Stimulated activated CD4-positive, alpha-beta T cell treated with anti-CD3 and anti-CD28 coated beads, Interleukin-4, amount 100 ng/mL, for 24 hours (primary cell): ENCODE data around the gene LRRTM2.

ENCODE experiments used
- DNase-seq: peaks from one replicate; pipeline ENCODE4 v3.0.0-alpha.2; 2020

The LRRTM2 gene

DNA sequence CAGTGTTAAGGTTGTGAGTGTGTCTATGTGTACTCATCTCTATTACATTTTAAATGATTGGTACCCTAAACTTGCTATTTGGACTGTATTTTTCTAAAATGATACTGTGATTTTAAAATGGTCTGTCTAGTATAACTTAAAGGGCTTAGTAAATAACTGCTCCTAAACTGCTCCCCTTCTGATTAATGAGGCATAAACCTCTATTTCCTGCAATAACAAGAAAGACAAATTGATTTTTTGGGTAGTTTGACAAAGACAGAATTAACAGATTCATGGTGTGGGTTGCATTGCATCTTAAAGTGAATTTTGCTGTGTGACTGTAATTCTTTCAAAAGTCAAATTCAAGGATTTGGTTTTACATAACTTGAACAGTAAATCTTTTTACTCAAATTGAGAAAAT is 8.1 kb upstream of the LRRTM2 start:
- no peak for DNase-seq

DNA sequence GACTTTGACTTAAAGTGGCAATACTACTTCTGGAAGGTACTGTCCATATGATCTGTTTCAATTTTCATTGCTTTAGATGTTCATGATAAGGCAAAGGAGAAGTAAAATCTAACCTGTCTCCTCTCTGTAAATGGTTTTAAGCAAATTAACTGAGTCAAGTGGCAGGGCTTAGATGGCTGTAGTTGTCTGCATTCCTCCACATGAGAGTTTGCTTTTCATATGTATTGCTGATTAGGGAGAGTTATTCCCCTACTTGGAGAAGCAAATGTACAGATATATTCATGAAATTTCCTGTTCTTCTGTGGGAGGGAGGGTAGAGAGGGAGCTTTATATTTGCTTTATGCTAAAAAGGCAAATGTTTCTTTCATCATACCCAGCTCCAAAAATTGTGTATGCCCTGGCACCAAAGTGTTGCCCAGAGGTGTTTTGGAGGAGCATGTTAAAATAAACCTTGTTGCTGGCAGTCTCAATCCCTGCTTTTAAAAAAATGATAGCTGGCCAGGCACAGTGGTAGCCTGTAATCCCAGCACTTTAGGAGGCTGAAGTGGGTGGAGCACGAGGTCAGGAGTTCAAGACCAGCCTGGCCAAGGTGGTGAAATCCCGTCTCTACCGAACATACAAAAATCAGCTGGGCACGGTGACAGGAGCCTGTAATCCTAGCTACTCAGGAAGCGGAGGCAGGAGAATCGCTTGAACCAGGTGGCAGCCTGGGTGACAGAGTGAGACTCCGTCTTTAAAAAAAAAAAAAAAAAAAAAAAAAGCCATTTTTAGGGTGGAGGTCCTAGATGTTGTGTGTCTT is 3.5 kb upstream of the LRRTM2 start:
- DNase-seq: no peak

DNA sequence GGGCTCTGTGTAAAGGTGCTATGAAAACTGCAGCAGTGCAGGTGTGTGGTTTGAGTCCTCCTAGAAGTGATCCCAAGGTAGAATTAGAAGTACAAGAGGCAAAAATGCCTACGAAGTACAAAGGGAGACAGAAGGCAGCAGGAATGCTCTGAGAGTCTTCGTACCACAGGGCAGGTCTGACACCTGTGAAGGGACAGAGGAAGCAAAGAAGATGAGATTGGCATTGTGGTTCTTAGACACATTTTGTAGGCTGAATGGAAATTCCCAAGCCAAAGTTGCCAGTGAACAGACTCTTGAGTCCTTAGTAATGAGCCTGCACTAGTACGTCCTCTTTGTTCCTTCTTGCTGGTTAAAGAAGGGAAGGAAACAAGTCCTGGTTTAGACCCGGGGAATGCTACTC is 1.7 kb upstream of the LRRTM2 start:
- DNase-seq: no peak

DNA sequence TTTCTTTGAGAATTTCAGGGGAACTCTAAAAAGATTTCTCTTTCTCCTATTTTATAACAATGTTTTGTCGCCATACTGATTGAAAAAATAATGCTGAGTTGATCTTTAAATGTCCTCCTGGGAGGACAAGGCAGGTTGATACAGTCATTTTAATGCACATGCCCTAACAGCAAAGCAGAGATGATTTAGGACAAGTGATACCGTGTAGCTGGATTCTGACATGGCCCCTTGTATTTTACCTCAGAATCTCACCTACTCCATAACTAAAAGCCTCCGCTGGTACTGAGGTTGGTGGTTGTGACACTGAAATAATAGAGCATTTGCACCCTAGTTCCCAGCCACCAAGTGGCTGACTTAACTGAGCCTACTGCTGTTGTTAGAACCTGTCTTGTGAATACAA is 811 bp upstream of the LRRTM2 start:
- DNase-seq: no peak

DNA sequence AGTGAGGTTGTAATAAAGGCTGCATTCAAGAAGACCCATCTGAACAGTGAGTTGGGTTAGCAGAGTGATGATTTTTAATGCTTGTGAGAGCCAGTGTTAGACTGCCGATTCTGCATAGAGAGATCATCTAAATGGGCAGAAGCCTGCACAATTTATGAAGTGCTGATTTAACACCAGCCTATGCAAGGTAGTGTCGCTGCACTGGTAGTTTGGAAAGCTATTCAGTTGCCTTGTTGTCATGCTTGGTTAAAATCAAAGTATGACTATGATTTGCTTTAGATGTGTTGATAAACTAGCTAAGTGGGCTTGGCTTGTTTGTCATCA is 379 bp upstream of the LRRTM2 start:
- no peak for DNase-seq

DNA sequence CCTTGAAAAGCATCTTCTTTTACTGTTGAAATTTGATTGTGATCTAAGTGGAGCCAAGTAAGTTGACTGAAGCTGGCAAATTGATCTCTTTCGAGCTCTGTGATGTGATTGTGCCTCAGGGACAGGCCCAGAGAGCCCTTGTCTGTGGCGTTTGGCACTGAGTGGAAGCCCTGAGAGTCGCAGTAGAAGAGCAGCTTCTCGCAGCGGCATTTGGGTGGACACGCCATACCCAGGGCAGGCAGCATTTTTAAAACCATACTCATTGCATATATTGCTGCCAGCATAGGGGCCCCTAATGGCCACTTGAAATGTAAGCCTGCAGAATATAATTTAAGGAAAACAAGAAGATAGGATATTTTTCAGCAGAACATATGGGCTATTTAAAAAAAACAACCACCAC is 894 bp downstream of the LRRTM2 start:
- no peak for DNase-seq

DNA sequence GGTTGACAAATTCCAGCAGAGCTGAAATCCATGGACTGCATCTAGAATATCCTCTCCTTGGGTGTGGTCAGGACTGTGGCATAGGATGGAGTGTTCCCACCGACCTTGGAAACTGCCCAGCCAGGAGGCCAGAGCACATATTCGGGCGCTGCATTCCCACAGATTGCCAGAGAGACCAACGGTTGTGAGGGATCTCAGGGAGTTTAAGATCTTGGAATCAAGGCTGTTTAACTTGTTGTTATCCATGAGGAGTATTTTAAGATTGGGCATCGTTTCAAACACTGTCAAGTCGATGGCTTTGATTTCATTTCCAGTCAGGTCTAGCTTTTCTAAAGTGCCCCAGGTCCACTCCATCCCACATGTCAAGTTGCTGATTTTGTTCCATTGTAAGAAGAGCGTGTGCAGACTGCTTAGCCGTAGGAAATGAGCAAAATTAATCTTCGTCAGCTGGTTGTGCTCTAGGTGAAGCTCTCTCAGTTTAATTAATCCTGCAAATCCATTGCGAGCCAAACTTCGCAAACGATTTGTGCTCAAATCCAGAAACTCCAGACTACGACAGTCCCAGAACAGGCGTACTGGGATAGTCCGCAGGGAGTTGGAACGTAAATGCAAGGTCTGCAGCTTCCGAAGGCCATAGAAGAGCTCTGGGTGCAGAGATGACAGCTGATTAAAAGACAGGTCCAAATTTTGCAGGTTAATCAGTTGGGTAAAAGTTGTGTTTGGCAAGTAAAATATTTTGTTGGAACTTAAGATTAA is 1.5 kb downstream of the LRRTM2 start:
- DNase-seq: no peak

DNA sequence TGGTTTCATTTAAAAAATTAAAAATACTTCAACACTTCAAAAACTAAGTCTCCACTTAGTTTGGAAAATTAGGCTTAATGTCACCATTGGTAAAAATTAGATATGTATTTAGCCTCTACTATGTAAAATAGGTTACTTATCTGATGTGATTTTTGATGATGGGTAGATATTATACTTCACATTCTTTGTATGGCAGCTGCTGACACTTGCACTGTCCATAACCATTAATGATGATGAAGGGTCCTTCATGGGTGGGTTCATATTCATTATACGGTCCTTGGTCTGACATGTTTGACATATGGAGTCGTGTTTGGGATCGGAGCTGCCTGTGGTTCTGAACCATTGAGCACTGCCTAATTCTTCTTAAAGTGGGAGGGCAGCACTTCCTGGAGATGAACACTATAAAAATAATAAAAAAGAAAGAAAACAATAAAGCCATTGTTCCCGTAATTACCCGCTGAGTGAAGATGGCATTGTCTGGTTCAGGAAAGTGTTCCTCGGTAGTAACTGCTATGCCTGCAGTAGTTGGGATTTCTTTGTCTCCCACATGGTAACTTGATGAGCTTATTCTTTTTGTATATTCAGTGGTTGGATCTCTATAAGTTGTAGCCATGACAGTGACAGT is 2.2 kb downstream of the LRRTM2 start:
- no peak for DNase-seq

DNA sequence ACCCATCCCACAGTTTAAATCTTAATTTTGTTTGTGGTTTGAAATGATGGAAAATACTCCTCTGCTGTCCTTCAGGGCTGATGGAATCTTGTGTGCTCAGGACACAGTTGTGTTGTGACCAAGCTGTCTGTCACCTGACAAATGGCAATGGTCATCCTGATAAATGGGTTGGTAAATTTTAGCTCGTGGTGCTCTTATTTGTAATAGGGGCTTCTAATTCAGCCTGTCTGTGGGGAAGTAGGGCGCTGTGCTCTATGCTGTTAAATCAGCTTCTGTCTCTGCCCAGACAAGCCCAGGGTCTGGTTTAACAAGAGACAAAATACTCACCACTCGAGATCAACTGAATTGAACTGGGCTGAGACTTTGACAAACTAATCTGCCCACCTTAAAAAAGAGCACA is 4.5 kb downstream of the LRRTM2 start:
- DNase-seq: no peak

DNA sequence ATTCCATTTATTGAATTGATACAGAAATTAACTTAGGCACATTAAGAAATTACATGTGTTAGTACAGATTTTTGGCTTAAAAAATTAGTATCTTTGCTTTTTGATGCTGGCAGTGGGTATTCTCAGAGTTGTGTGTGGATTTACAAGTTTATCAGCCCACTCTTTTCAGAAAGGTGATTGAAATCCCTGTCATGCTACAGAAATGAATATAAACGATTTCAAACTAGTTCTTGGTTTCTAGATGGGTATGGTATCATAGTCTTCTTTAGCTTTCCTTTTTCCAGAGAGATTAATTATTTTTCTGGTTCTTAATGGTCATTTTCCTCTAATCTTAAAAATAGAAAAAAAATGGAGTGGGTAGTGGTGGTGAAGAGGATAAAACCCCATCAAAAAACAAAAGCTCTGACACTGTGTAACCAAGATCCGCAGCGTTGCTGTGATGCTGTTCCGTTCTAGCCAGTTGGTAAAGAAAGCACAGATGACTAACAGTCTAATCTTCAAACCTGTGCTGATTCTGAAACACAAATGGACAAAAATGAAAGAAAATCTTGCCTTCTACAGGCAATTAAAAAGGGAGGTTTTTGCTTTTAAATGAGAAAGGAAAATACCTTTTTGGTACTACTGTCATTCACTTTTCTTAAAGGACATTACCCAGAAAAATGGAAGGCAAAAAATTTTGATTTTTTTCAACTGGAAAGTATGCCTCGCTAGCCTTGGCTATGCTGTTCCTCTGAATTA is 5.2 kb downstream of the LRRTM2 start:
- DNase-seq: peak; percentile 8

DNA sequence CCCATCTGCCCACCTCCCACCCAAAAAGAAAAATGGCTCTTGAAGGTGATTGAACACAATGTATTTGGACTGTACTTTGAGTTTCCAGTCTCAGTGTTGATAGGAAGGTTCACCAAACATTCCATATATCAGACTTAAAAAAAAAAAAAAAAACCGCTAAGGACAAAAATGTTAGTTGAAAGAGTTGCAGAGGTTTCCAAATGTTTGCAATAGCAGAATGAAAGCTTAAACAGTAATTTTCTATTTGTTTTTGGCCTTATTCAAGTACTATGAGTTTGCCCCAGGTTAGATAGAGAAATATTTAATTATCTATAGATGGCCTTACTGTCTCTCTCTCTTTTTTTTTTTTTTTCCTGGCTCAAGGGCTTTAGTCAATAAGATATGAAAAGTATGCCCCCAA is 6.1 kb downstream of the LRRTM2 start:
- no peak for DNase-seq

DNA sequence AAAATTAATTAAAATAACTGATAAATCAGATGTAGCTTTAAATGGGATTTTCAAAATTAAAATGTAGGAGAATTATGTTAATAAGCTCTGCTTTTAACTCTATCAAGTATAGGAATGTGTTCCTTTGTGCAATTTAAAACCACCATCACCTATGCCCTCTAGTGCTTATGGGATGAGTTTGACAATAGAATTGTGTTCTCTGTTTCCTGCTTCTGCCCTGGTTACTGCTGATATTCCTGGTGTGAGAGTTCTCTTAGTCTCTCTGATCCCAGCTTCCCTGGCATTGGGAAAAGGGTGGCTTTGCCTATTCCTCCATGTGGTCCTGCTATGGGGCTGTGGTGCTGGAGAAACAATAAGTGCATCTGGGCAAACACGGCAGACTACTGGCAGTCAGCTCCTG is 8.1 kb downstream of the LRRTM2 start:
- no peak for DNase-seq

DNA sequence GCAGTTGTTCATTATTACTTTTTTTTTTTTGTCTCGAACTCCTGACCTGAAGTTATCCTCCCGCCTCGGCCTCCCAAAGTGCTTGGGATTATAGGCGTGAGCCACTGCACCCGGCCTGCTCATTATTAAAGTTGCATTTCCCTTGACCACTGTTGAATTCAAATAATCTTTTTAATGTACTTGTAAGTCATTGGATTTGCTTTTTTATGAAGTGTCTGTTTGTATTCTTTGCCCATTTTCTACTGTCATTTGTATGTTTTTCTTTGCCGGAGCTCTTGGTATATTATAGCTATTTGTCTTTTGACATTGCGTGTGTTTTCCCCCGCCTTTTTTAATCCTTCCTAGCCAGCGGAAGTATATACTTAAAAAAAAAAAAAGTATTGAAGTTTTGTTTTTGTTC is 22.0 kb downstream of the LRRTM2 start:
- DNase-seq: no peak

DNA sequence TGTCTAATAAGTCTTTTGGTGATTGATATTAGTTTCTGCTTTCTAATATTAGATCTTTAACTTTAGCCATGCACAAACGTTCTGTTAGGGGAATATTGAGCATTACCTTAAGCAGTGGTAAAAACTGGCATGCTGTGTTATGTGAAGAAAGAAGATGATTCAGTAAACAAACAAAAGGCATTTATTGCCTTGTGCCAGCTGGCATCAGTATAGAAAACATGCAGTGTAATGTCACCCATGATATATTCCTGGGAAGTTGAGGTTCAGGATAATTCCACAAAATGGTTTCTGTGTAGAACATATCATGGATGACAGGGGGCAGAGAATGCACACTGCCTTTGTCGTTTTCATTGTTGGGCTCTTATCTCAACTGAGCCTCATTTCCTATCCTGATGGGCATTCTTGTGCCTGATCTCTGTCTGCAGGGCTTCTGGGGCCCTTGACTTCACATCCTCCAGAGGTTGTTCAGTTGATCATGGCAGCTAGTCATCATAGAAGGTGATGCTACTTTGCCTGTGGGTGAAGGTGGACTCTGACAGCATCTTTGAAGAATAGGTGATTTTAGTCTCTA is 24.2 kb downstream of the LRRTM2 start:
- no peak for DNase-seq

DNA sequence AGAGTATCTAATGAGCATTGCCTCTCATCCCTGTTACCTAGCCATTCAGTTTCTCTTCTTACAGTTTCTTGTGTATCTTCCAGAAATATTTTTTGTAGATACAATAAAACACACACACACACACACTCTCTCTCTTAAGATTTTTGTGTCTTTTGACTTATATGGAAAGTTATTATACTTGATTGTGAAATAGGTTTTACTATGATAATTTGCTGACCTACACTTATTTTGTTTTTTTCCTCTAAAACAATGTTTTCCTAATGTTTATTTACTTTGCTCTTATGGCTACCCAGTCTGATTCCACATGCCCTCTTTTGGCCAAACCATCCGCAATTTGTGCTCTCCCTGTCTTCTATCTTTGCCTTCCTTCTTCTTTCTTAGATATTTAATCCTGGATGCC is 25.3 kb downstream of the LRRTM2 start:
- no peak for DNase-seq

DNA sequence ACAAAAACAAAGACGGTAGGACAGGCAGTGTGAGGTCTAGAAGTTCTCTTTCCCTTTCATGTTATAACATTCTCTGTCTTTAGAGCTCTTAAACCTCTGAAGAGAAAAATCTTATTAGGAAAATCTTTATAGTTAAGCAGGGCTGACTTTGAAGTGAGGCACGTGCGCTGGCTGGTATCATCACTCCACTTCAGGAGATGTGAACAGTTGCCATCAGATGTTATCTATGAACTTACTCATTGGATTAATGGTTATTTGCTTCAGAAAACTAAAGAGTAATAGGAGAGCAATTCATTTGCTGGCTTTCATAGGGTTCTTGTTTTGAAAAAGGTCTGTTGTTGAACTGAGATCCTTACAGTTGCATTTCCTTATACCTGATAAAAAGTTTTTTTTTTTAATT is 25.7 kb downstream of the LRRTM2 start:
- no peak for DNase-seq

DNA sequence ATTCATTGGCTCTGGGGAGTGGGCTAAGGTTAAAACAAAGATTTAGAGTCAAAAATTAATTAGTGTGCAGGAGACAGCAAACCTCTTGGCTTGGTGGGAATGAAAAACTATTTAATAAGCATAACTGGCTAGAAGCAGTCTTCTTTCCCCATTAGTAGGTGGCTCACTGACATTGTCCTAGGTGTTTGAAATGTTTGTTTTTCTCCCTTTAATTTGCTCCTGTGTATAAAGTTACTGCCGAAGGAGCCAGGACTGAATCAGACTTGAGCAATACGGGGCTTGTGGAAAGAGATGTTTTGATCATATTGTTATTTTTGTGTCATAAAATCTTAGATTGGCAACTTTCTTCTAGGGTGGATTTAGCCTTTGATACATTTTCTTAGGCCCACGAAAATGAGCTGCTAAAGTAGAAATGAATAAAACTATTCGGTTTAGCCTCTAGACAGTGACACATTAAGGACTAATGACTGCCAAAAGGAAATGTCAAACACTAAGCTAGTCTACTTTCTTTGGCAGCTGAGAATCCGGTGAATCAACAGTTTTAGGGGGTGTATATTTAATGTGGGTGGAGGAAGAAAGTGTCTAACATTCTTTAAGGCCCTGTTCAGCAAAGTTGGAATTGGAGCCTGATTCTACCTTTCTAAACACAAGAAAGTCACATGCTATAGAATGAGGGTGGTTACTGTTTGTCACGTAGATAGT is 30.2 kb downstream of the LRRTM2 start:
- DNase-seq: no peak

DNA sequence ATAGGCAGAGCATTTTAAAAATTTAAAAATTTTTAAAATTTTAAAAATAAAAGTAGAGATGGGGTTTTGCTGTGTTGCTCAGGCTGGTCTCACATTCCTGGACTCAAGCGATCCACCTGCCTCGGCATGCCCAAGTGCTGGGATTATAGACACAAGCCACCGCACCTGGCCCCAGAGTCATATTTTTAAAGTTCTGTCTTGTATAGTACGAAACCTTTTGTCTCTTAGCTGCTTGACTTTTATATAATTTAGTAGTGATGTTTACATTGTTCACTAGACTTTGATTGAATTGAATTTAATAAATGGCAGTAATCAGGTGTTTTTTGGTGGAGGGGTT is 31.0 kb downstream of the LRRTM2 start:
- no peak for DNase-seq

DNA sequence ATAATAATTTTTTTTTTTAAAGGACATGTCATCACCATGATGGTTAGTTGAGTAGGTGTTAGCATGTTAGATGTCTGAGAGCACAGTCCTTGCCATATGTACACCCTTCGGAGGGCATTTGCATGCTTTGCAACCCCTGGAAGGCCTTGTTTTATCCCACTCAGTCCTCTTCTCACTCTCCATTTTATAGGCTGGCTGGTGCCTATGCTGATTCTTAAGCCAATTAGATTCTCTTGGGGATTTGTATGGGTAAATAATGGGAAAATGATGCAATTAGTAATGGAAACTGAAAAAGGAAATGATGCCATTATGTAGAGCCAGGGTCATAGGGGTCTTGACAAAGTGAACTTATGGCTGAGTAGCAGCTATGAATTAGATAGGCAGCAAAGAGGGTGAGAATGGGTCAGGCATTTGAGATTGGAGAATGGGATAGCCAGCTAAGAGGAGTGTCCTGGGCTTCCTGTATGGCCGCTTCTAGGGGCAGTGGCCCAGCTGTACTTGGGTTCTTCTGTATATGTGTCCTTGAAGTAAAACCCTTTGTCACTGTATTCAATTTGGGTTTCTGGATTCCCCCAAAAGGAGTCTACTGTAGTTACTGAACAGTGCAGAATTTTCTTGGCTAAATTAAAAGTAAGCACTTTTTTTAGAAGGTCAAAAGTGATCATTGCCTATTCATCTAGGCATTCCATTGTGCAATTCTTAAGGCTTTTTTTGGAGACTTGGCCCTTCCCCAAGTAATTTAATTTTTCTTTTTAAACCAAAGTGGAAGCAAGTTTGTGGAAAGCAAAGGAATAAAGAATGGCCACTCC is 31.6 kb downstream of the LRRTM2 start:
- no peak for DNase-seq

DNA sequence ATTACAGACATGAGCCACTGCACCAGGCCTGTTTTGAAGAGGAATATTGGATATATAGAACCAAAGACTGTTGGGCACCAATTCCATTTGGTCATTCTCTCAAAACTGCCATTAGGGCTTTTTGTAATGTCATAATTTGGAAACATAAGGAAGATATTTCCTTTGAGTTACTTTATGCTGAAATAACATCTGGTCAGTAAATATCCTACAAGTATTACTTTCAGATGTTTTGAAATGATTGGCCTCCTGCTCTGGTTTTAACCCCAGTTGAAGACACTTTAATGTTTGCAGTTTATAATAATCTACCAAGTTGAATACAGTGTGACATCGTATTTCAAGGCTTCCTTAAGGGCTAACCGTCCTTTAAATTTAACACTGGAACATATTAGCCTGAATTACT is 33.6 kb downstream of the LRRTM2 start:
- no peak for DNase-seq

DNA sequence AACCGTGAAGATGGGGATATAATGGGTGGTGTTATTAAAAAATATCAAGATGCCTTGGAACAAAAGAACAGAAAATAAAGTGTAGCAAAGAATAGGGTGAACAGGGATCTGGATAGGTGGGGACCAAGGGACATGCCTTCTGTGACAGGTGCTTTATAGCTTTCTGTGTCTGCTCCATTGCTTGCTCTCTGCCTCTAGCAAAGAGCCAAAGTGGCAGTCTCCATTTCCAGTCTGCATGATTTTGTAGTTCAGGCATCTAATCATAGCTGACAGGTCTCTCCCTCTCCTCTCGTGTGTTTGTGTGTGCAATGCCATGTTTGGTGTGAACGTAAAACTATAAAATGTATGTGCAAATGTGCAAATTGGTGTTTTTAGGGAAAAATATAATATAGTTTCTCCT is 35.0 kb downstream of the LRRTM2 start:
- no peak for DNase-seq

DNA sequence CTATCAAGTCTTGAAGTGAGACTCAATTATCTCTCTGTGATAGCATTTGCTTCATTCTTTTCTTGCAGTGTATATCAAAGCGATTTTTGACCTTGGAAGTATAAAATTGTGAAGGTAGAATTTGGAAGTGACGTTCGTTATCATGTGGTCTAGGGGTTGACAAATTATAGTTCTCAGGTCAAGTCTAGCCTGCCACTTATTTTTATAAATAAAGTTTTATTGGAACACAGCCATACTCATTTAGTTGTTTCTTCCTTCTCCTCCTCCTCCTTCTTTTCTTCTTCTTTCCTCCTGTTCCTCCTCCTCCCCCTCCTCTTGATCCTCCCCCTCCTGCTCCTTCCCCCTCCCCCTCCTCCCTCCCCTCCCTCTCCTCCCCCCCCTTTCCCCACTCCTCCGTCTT is 38.0 kb downstream of the LRRTM2 start:
- no peak for DNase-seq
